Colon (tissue), 2 donors: ENCODE measurements around the gene CFP.
"Not testable (repeated sequence)": the region's sequence is repeated elsewhere in the genome, so short reads cannot be mapped to it uniquely, and the experiment has no call there.

Source experiments
- FAIRE-seq: peaks from 2 replicates; lab custom pipeline; 2012; peaks lifted over from hg19 to GRCh38; lab: Jason Lieb, UNC
- donor health status: control.
- donor health status: control.

CFP gene

GRCh38 chrX:47603125-47603524, 26.6 kb downstream of the CFP start:
- FAIRE-seq = not testable (repeated sequence)

- no peak for FAIRE-seq
Measured at GRCh38 chrX:47597222-47597621, 32.5 kb downstream of the CFP start.

- peak; percentile 65 for FAIRE-seq
Measured at GRCh38 chrX:47596256-47596655, 33.5 kb downstream of the CFP start.

GRCh38 chrX:47595716-47596251, 33.9 kb downstream of the CFP start:
- FAIRE-seq = peak; percentile 38

GRCh38 chrX:47593522-47593921, 36.2 kb downstream of the CFP start:
- FAIRE-seq = no peak

GRCh38 chrX:47590984-47591383, 38.7 kb downstream of the CFP start:
- no peak for FAIRE-seq

GRCh38 chrX:47587906-47588735, 41.6 kb downstream of the CFP start:
- no peak for FAIRE-seq

GRCh38 chrX:47587091-47587891, 42.4 kb downstream of the CFP start:
- FAIRE-seq = no peak

- FAIRE-seq = no peak
Measured at GRCh38 chrX:47586043-47586787, 43.5 kb downstream of the CFP start.

- no peak for FAIRE-seq
Measured at GRCh38 chrX:47585273-47585672, 44.5 kb downstream of the CFP start.

GRCh38 chrX:47584714-47585113, 45.0 kb downstream of the CFP start:
- FAIRE-seq = no peak

- no peak for FAIRE-seq
Measured at GRCh38 chrX:47583240-47583861, 46.4 kb downstream of the CFP start.

- FAIRE-seq = no peak
Measured at GRCh38 chrX:47581731-47582647, 47.7 kb downstream of the CFP start, which contains the start of gene TIMP1. Gene TIMP1 (plus strand): TSS chrX:47582436. CDS start chrX:47583416, 980 bp downstream.

- FAIRE-seq = no peak
Measured at GRCh38 chrX:47579537-47579936, 50.2 kb downstream of the CFP start.

GRCh38 chrX:47578692-47579091, 51.0 kb downstream of the CFP start:
- FAIRE-seq = no peak

- no peak for FAIRE-seq
Measured at GRCh38 chrX:47577901-47578300, 51.8 kb downstream of the CFP start.

GRCh38 chrX:47577424-47577823, 52.3 kb downstream of the CFP start:
- no peak for FAIRE-seq

- FAIRE-seq = no peak
Measured at GRCh38 chrX:47576021-47576898, 53.5 kb downstream of the CFP start.

GRCh38 chrX:47574547-47575301, 55.0 kb downstream of the CFP start:
- FAIRE-seq = no peak
